GM21825 (cell line): ENCODE measurements around the gene STPG2.

Experiments used
- ATAC-seq: cut with Tn5 transposase; IDR thresholded peaks from one replicate; pipeline ENCODE4 v1.9.1; 2021; ENCODE audit warnings: mild to moderate bottlenecking, moderate library complexity; ENCODE audit not compliant: unreplicated experiment

Gene STPG2

DNA sequence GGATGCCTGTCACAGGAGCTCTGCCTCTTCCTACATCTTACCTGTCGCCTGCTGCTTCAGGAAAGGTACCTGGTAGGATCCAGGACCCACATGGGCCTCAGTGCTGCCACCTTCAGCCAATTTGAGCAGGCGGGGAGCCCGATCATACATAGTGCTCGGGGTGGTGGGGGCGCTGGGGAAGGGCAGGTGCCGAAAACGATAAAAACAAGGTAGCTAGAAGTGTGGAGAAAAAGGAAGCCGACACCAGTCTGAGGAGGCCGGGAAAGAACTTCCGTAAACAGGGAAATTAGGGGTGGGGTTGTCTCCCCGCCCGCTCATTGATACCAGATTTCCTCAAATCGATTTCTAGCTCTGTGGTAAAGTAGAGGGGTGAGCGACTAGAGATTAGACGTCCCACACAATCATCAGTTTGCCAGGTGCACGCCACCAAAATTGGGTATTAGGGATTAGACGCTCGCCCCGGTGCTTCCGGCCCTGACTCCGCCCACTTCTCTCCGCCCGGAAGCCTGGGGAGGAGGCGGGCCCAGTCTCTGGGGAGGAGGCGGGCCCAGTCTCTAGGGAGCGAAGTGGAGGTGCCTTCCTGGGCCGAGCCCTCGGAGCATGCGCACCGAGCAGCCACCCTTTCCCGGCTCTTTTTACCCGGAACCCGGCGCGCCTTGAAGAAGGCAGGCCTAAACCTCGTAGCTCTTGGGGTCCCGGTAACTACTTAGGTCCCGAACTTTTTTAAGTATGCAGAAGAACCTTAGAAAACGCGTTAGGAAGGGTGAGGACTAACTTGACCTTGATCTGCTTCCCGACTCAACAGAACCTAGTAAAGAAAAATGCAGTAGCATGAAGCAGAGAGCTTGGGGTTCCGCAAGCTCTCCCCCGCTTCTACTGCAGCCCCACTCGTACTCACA lies at the start of gene STPG2:
TSS of gene STPG2 (minus strand) at position 476 of the 899 bp plus-strand sequence.
- ATAC-seq: peak; percentile 99

DNA sequence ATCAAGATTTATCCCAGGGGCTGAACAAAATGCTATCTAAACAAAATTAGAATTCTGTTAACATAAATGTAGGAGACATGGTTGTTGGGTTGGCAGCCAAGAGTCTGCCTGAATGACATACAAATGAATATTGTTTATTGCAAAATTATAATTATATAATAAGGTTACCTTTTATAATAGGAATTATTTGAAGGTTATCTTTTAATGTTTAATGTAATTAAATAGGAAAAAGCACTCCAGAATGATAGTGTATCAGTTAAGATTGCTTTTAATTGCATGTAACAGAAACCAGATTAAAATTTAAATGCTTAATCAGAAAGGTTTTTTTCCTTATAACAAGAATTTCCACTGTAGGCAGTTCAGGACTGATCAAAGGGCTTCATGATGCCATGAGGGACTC lies 42.0 kb upstream of the STPG2 start:
- ATAC-seq: no peak

DNA sequence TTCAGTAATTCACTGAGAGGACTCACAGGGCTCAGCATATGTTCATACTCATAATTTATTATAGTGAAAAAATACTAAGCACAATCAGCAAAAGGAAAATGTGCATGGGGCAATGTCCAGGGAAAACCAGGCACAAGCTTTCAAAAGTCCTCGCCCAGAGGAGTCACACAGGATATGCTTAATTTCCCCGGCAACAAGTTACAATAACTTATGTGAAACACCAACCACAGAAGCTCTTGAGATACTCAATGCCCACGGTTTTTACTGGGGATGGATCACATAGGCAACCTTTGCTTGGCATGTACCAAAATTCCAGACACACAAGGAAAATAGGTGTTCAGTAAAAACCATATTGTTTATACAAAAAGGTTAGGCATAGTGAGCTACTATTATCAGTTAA lies 38.5 kb upstream of the STPG2 start:
- no peak for ATAC-seq

DNA sequence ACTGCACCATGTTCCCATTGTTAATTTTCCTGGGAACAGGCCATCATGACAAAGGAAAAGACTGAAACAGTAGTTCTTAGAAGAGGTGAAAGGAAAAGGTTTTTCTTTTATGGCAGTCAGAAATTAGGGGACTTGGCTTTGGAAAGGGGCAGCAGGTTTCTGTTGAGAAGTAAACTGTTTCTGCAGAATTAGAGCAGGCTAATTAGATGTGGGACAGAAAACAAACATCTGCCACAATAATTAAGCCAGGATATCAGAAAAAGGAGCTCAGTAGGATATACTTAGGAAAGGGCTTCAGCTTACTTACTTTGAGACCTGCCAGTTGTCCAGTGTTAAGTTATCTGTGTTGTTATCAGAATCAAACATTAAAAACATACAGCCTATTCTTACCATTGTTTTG lies 36.7 kb upstream of the STPG2 start:
- ATAC-seq: no peak

DNA sequence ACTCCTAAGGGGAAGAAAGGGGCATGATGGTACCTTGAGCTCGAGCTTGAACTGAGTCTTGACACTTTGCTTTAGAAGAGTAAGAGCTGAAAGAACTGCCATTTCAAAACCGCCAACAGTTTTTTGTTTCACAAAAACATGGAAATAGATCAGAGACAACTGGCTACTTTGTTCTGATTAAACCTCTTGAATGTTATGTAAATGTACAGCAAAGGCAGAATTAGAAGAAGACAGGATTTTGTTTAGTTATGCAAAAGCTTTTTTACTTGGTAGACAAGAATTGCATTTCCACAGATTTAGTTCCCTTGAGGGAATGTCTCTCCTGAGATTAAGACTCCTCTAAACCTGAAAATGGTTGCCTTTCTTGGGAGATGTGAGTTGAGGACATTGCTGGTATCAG lies 33.3 kb upstream of the STPG2 start:
- no peak for ATAC-seq

DNA sequence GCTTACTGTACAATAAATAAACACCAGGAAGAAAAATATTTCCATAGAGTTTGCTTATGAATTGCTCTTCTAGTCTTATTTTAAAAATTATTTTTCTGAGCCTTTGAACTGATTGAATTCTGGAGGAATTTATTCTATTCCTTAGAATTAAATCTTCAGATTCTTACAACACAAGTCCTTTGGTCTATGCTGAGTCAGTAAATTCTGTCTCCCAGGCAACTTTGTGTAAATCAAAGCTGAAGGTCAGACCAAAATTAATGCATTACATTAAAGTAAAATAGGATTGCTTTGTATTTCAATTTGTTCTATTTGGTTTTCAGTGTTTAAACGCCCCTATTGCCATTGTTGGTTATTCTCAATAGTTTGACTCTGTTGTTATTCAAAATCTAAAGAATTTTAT lies 26.8 kb upstream of the STPG2 start:
- ATAC-seq: no peak

DNA sequence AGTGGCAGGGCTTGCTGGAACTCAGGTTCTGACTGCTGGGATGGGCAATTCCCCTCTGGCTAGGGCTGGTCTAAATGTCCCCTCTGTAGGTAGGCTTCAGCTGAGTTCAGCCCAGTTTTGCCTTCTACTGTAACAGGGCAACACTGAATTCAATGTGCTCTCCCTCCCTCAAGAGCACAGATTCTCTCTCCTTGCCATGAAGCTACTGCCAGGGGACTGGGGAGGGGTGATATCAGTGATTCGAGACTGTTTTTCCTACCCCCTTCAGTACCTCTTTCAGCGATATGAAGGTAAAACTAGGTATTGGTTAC lies 23.4 kb upstream of the STPG2 start:
- no peak for ATAC-seq

DNA sequence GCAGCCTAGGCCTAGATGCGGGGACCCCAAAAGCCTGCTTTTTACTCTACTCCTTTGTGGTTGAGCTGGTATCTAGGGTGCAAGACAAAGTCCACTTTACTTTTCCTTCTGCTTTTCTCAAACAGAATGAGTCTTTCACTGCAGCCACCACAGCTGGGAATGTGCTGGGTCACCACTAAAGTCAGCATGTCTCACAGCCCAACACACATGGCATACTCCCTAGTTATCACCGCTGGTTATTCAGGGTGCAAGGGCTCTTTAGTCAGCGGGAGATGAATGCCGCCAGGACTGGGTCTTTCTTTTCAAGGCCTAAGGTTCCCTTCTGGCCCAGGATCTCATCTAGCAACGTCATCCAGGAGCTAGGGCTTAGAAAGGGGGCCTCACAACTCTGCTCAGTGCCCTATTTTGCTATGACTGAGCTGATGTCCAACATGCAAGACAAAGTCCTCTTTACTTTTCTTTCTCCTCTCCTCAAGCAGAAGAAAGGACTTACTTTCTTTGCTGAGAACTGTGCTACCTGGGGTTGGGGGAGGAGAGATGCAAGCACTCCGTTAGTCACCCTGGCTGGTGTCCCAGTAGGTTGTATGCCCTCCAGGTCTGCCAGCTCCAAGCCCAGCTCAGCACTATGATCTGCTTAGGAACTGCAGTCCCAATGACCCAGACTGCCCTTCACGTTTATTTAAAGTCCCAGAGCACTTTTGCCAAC lies 22.9 kb upstream of the STPG2 start:
- no peak for ATAC-seq

DNA sequence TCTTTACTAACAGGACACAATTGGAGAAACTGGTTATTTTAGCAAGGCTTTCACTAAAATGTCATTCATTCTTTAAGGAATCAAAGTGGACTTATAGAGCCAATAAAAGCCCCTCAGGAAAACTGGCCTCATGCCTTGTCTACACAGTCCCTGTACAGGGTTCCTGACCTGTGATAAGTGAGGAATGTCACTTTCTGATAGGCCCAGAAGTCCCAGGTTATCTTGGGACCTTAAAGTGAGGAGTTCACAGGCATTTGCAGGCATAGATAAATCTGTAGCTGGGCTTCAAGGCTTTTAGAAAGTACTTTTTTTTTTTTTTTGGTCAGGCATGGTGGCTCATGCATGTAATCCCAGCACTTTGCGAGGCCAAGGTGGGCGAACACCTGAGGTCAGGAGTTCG lies 19.4 kb upstream of the STPG2 start:
- ATAC-seq: no peak

DNA sequence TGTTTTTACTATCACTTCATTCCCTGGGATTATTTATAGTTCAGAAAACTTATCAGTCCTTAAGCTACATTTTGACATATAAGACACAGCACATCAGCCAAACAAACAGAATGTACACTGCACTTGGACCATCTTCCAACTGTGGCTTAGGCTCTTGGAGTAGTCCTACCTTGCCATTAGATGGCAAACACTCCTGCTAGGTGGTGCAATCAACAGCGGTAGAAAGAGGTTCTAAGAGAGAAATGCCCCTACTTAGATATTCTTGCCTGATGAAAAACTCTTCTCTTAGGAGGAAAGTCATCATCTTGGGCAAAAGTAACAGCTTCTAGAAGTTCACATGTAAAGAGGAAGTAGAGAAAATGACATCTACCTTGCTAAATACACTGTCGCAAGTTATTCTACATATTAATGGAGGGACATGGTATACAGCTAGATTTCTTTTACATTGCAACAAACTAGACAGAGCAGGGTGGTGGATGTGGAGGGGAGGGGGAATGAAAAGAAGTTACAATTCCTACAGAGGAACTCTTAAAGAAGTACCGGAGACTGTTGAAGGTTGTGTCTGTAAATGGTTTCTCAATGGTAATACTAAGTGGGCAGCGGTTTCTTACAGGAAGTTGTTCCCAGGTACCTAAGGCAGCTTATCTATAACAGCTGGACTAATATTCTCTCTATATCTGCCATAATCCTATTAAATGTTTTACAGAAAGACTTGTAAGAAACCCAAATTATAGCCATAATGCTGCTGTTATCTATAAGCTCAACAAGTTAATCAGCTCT lies 8.1 kb upstream of the STPG2 start:
- no peak for ATAC-seq

DNA sequence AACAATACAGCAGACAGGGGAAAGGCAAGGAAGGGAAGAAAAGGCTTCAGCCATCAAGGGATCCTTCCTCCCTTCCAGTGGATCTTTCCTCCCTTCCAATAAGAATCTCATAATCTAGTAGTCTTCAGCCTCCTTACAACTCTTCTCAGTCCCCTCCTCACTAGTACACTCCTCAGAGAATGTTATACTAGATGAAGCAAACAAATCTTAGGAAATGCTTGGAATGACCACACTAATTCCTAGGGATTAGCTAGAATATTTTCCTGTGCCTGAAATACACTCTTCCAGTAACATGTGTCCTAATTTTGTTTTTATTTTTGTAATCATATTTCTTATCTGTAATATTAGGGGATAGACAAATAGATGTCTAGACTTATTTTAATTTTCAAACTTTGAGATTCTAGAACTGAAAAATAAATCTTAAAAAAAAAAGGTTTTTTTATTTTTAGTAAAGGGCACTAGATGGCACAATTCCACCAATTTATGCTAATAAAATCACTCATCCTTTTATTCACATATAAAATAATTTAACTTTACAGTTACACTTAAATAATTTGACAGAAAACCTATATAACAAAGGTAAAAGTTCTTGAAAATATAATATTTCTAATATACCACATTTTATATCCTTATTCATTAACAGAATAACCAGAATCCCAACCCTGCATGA lies 7.0 kb upstream of the STPG2 start:
- ATAC-seq: no peak

DNA sequence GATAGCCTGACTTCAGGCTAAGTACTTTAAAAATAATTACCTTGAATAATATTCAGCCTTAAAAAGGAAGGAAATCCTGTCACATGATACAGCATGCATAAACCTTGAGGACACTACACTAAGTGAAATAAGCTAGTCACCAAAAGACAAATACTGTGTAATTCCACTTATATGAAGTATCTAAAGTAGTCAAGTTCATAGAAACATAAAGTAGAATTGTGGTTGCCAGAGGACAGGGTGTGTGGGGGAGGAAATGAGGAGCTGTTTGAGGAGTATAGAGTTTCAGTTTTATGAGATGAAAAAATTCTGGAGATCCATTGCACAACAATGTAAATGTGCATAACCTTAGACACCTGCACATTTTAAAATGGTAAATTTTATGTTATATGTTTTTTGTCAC lies 5.6 kb upstream of the STPG2 start:
- no peak for ATAC-seq

DNA sequence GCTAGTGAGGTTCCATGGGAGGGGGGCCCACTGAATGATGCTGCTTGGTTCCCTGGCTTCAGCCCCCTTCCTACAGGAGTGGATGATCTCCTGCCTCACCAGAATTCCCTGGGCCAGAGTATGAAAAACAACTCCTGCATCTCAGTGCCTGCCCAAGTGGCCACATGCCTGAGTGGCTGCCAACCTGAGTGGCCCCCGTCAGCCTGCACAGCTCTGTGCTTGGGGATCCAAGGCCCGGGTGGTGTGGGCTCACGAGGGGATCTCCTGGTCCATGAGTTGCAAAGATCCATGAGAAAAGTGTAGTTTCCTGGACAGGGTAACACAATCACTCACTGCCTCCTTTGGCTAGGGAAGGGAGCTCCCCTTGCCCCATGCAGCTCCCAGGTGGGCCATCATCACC lies 17.1 kb downstream of the STPG2 start:
- ATAC-seq: no peak

DNA sequence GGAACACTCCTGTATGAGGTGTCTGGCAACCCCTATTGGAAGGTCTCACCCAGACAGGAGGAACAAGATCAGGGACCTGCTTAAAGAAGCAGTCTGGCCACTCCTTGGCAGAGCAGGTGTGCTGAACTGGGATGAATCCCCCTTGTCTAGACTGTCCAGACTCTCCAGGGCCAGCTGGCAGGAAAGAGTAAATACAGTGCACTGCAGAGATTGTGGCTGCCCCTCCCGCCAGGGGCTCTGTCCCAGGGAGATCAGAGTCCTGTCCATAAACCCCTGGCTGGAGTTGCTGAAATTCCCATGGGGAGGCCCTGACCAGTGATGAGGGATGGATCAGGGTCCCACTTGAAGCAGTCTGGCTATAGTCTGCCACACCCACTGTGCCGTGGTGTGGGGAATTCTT lies 17.7 kb downstream of the STPG2 start:
- no peak for ATAC-seq

DNA sequence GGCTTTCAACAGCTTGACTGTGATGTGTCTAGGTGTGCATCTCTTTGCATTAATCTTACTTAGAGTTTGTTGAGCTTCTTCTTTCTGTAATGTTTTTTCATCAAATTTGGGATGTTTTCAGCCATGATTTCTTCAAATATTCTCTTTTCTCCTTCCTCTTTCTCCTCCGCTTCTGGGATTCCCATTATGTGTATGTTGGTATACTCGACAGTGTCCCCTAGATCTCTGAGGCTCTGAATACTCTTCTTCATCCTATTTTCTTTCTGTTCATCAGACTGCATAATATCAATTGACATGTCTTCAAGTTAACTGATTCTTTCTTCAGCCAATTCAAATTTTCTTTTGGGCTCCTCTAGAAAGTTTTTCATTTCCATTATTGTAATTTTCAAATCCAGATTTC lies 25.9 kb downstream of the STPG2 start:
- ATAC-seq: no peak

DNA sequence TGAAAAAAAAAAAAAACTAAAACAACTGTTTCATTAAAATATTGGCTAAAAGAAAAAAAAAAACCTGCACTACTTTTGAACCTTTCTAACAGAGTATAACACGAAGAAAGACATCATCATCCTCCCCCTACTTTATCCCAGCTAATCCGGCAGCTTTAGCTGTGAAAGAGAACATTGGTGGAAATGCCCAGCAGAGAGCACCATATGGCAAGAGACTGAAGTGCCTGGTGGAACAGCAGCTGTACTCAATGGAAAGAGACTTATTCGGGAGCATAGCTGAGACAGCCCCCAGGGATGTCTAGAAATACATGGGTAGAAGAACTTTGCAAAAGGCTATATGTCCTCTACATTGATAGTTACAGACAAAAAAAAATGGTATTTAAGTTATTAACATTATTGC lies 30.3 kb downstream of the STPG2 start:
- no peak for ATAC-seq

DNA sequence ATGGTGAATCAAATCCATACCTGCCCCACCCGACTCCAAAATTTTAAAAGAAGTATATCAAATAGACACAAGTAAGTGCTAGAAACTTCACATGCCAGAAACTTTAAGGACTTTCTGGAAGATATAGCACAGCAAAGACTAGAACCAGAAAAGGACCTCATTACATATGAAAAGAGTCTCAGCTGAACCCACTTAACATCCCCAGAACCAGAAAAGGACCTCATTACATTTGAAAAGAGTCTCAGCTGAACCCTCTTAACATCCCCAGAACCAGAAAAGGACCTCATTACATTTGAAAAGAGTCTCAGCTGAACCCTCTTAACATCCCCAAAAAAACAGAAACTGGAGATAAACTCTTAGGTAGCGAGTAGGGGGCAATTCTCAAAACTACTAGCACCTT lies 32.3 kb downstream of the STPG2 start:
- no peak for ATAC-seq

DNA sequence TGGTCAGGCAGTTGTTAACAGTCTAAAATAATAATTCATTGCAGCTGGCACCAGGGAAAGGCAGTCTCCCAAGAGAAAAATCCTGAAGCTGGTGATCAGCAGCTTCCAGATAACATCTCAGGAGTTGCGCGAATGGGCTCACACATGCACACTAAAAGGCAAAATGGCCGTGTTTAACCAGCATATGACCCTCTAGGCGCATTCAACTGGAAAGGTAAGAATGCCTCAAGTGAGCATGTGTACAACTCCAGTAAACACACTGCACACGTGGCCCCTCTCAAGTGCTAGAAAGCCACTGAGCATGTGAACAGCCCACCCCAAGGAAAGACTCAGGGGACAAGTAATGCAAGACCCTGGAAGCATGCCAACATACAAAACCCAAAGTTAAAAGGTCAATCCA lies 33.1 kb downstream of the STPG2 start:
- ATAC-seq: no peak

DNA sequence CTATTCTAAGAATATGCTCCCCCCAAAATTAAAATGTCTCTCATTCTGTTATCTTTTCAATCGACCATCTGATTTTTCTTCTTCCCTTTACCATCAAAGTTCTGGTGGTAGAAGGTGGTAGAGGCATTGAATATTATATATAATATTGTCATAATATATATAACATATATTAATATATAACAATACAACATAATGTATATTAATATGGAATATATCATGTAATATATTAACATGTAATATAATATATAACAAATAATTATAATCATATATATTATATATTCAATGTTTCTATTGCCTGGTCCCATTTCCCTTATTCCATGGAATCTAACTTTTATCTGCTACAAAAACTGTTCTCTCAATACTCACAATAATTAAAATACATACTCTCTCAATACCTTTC lies 40.6 kb downstream of the STPG2 start:
- no peak for ATAC-seq

DNA sequence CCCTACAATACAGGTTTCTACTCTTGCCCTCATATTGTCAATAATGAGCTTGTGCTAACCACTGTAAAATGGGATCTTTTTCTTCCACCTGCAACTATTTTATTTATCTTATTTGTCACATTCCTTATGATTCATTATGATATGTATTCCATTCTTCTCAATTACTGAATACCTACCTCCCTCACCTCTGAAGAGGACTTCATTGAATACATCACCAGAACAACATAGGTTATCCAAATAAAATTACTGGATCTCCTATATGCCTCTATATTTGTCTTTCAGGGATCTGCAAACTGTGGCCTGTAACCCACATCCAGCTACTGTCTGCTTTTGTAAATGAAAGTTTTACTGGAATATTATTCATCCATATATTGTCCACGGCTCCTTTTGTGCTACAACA lies 41.3 kb downstream of the STPG2 start:
- no peak for ATAC-seq

DNA sequence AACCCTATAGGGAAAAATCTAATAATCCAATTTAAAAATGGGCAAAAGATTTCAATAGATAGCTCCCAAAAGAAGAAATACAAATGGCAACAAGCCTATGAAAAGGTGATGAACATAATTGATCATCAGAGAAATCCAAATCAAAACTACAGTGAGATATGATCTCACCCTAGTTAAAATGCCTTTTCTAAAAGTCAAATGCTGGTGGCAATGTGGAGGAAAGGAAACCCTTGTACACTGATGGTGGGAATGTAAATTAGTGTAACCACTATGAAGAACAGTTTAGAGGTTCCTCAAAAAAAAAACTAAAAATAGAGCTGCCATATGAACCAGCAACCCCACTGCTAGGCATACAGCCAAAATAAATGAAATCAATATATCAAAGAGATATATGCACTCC lies 44.5 kb downstream of the STPG2 start:
- ATAC-seq: no peak
